ENCODE measurements around the gene AMIGO2.
"Not testable (repeated sequence)": the region's sequence is repeated elsewhere in the genome, so short reads cannot be mapped to it uniquely, and the experiment has no call there.

Gene AMIGO2

GRCh38 chr12:47079468-47079980 lies at the start of gene AMIGO2, which contains the start of gene PCED1B:
Gene AMIGO2 (minus strand): TSS chr12:47079959. CDS start chr12:47079002, 957 bp downstream.
Gene PCED1B (plus strand): TSS chr12:47079621. CDS start chr12:47235064, 155,443 bp downstream.
- peak; percentile 34 for DNase-seq (ENCODE audit: low read depth)

GRCh38 chr12:47126246-47126645 lies 46.5 kb upstream of the AMIGO2 start:
- DNase-seq (ENCODE audit: low read depth): no peak

- DNase-seq (ENCODE audit: low read depth): no peak
Measured at GRCh38 chr12:47124451-47124850, 44.7 kb upstream of the AMIGO2 start.

- DNase-seq (ENCODE audit: low read depth): no peak
Measured at GRCh38 chr12:47123730-47124129, 44.0 kb upstream of the AMIGO2 start.

GRCh38 chr12:47122602-47123001 lies 42.8 kb upstream of the AMIGO2 start:
- no peak for DNase-seq (ENCODE audit: low read depth)

GRCh38 chr12:47121146-47121545 lies 41.4 kb upstream of the AMIGO2 start:
- no peak for DNase-seq (ENCODE audit: low read depth)

GRCh38 chr12:47120736-47121135 lies 41.0 kb upstream of the AMIGO2 start:
- no peak for DNase-seq (ENCODE audit: low read depth)

GRCh38 chr12:47117305-47117704 lies 37.5 kb upstream of the AMIGO2 start:
- not testable (repeated sequence) for DNase-seq (ENCODE audit: low read depth)

- no peak for DNase-seq (ENCODE audit: low read depth)
Measured at GRCh38 chr12:47114481-47114892, 34.7 kb upstream of the AMIGO2 start.

- no peak for DNase-seq (ENCODE audit: low read depth)
Measured at GRCh38 chr12:47112679-47113078, 32.9 kb upstream of the AMIGO2 start.

GRCh38 chr12:47111854-47112253 lies 32.1 kb upstream of the AMIGO2 start:
- DNase-seq (ENCODE audit: low read depth): no peak

GRCh38 chr12:47111392-47111778 lies 31.6 kb upstream of the AMIGO2 start:
- DNase-seq (ENCODE audit: low read depth): no peak

- DNase-seq (ENCODE audit: low read depth): no peak
Measured at GRCh38 chr12:47110718-47111391, 31.1 kb upstream of the AMIGO2 start.

- no peak for DNase-seq (ENCODE audit: low read depth)
Measured at GRCh38 chr12:47110011-47110541, 30.3 kb upstream of the AMIGO2 start.

- DNase-seq (ENCODE audit: low read depth): no peak
Measured at GRCh38 chr12:47107926-47108325, 28.2 kb upstream of the AMIGO2 start.

GRCh38 chr12:47107446-47107845 lies 27.7 kb upstream of the AMIGO2 start:
- DNase-seq (ENCODE audit: low read depth): no peak

- no peak for DNase-seq (ENCODE audit: low read depth)
Measured at GRCh38 chr12:47105914-47106674, 26.3 kb upstream of the AMIGO2 start.

GRCh38 chr12:47102845-47103651 lies 23.3 kb upstream of the AMIGO2 start:
- no peak for DNase-seq (ENCODE audit: low read depth)

GRCh38 chr12:47102406-47102805 lies 22.6 kb upstream of the AMIGO2 start:
- no peak for DNase-seq (ENCODE audit: low read depth)

GRCh38 chr12:47100160-47100559 lies 20.4 kb upstream of the AMIGO2 start:
- no peak for DNase-seq (ENCODE audit: low read depth)

- no peak for DNase-seq (ENCODE audit: low read depth)
Measured at GRCh38 chr12:47099610-47100009, 19.9 kb upstream of the AMIGO2 start.

- no peak for DNase-seq (ENCODE audit: low read depth)
Measured at GRCh38 chr12:47098099-47098498, 18.3 kb upstream of the AMIGO2 start.

Data from stimulated activated CD8-positive, alpha-beta memory T cell treated with anti-CD3 and anti-CD28 coated beads, Interleukin-15, amount 100 ng/mL, for 1 hour (primary cell).